HUES6 (cell line): ENCODE measurements around the gene STAG2.

ENCODE experiments used
- H3K27ac ChIP-seq: 2 replicates; pipeline ENCODE4 v1.7.0; 2013; ENCODE audit warnings: low read depth, mild to moderate bottlenecking, low read length, inconsistent platforms
- H3K27me3 ChIP-seq: 2 replicates; pipeline ENCODE4 v1.6.1; 2013; ENCODE audit warnings: low read length; ENCODE audit not compliant: control insufficient read depth, insufficient read depth
- H3K36me3 ChIP-seq: 2 replicates; pipeline ENCODE4 v1.6.1; 2013; ENCODE audit warnings: low read length; ENCODE audit not compliant: control insufficient read depth, insufficient read depth
- H3K4me1 ChIP-seq: 2 replicates; pipeline ENCODE4 v1.6.1; 2013; ENCODE audit warnings: low read length; ENCODE audit not compliant: control insufficient read depth, insufficient read depth
- H3K4me3 ChIP-seq: 2 replicates; pipeline ENCODE4 v1.5.1; 2013; ENCODE audit warnings: low read depth, low read length
- H3K9ac ChIP-seq: one replicate; pipeline ENCODE4 v1.6.1; 2013; ENCODE audit warnings: mild to moderate bottlenecking, low read length
- H3K9me3 ChIP-seq: 2 replicates; pipeline ENCODE4 v1.6.1; 2013; ENCODE audit warnings: low read depth, low read length; ENCODE audit not compliant: control insufficient read depth, insufficient read depth

The STAG2 gene

GRCh38 chrX:123959281-123960063 lies 2.0 kb upstream of the STAG2 start:
- H3K27ac ChIP-seq, result peak overlapping the region; percentile 75
- no peaks in the 10 kb centered on the region for H3K27me3 ChIP-seq
- H3K9ac ChIP-seq, result peak overlapping the region; percentile 77
- no peaks in the 10 kb centered on the region for H3K9me3 ChIP-seq
- H3K4me1 ChIP-seq, result 0 out of 2 replicates have a peak, but pooled peaks cover 4% of the 10 kb centered on the region
- no peaks in the 10 kb centered on the region for H3K36me3 ChIP-seq
- peak overlapping the region; percentile 93 for H3K4me3 ChIP-seq

GRCh38 chrX:123960956-123961267 lies 594 bp upstream of the STAG2 start:
- Histone ChIP-seq H3K27ac (peak overlapping the region; percentile 100), H3K4me1 (0 out of 2 replicates have a peak, but pooled peaks cover 8% of the 10 kb centered on the region), H3K9ac (peak overlapping the region; percentile 97), H3K36me3 (no peaks in the 10 kb centered on the region), H3K4me3 (peak overlapping the region; percentile 80), H3K9me3 (no peaks in the 10 kb centered on the region), H3K27me3 (no peaks in the 10 kb centered on the region)

- Histone ChIP-seq H3K4me1 (0 out of 2 replicates have a peak, but pooled peaks cover 8% of the 10 kb centered on the region), H3K9me3 (no peaks in the 10 kb centered on the region)
These were observed 531 bp downstream of the STAG2 start for GRCh38 chrX:123962006-123962467.

GRCh38 chrX:123962794-123963373 lies 1.4 kb downstream of the STAG2 start:
- peak overlapping the region; percentile 98 for H3K9ac ChIP-seq
- 0 out of 2 replicates have a peak, but pooled peaks cover 8% of the 10 kb centered on the region for H3K4me1 ChIP-seq
- no peaks in the 10 kb centered on the region for H3K9me3 ChIP-seq
- H3K36me3 ChIP-seq, result no peaks in the 10 kb centered on the region; the same call in 1 of the 2 replicates
- H3K27ac ChIP-seq, result peak overlapping the region; percentile 100
- no peaks in the 10 kb centered on the region for H3K27me3 ChIP-seq
- peak overlapping the region; percentile 80 for H3K4me3 ChIP-seq

More at GRCh38 chrX:123962006-123962467, 531 bp downstream of the STAG2 start:
- Histone ChIP-seq H3K9ac (peak overlapping the region; percentile 98), H3K36me3 (no peaks in the 10 kb centered on the region), H3K27me3 (no peaks in the 10 kb centered on the region), H3K4me3 (peak overlapping the region; percentile 80), H3K27ac (peak overlapping the region; percentile 100)

- no peaks in the 10 kb centered on the region for H3K27me3 ChIP-seq
- H3K4me1 ChIP-seq, result peaks cover 13% of the 10 kb centered on the region; the same call in 1 of the 2 replicates
- H3K36me3 ChIP-seq, result peaks cover 7% of the 10 kb centered on the region; the same call in 1 of the 2 replicates
- no peaks in the 10 kb centered on the region for H3K9me3 ChIP-seq
- no peak overlapping the region for H3K9ac ChIP-seq
- no peak overlapping the region for H3K27ac ChIP-seq
- peak overlapping the region; percentile 80 for H3K4me3 ChIP-seq
These were observed 2.8 kb downstream of the STAG2 start for GRCh38 chrX:123964156-123964834.

- Histone ChIP-seq H3K4me1 (peaks cover 13% of the 10 kb centered on the region; the same call in 1 of the 2 replicates), H3K9me3 (no peaks in the 10 kb centered on the region; the same call in 1 of the 2 replicates), H3K9ac (no peak overlapping the region), H3K27me3 (no peaks in the 10 kb centered on the region), H3K4me3 (no peak overlapping the region), H3K36me3 (peaks cover 7% of the 10 kb centered on the region; the same call in 1 of the 2 replicates), H3K27ac (no peak overlapping the region)
These were observed 4.2 kb downstream of the STAG2 start for GRCh38 chrX:123965712-123966111.

GRCh38 chrX:123967497-123967896 lies 6.0 kb downstream of the STAG2 start:
- Histone ChIP-seq H3K9ac (no peak overlapping the region), H3K27me3 (no peaks in the 10 kb centered on the region), H3K36me3 (peaks cover 7% of the 10 kb centered on the region; the same call in 1 of the 2 replicates), H3K4me3 (no peak overlapping the region), H3K4me1 (peaks cover 13% of the 10 kb centered on the region; the same call in 1 of the 2 replicates), H3K27ac (no peak overlapping the region), H3K9me3 (no peaks in the 10 kb centered on the region; the same call in 1 of the 2 replicates)

GRCh38 chrX:123968383-123969050 lies 7.0 kb downstream of the STAG2 start:
- Histone ChIP-seq H3K4me3 (no peak overlapping the region), H3K27me3 (no peaks in the 10 kb centered on the region), H3K9ac (no peak overlapping the region), H3K9me3 (no peaks in the 10 kb centered on the region; the same call in 1 of the 2 replicates), H3K4me1 (peaks cover 13% of the 10 kb centered on the region; the same call in 1 of the 2 replicates), H3K36me3 (peaks cover 7% of the 10 kb centered on the region; the same call in 1 of the 2 replicates), H3K27ac (no peak overlapping the region)

- H3K9ac ChIP-seq, result no peak overlapping the region
- H3K4me3 ChIP-seq, result no peak overlapping the region
- H3K36me3 ChIP-seq, result peaks cover 7% of the 10 kb centered on the region; the same call in 1 of the 2 replicates
- no peak overlapping the region for H3K27ac ChIP-seq
- no peaks in the 10 kb centered on the region; the same call in 1 of the 2 replicates for H3K9me3 ChIP-seq
- peaks cover 5% of the 10 kb centered on the region; the same call in 1 of the 2 replicates for H3K4me1 ChIP-seq
- no peaks in the 10 kb centered on the region for H3K27me3 ChIP-seq
These were observed 10.5 kb downstream of the STAG2 start for GRCh38 chrX:123971982-123972381.

- Histone ChIP-seq H3K27me3 (no peaks in the 10 kb centered on the region), H3K4me1 (peaks cover 2% of the 10 kb centered on the region; the same call in 1 of the 2 replicates), H3K9me3 (no peaks in the 10 kb centered on the region; the same call in 1 of the 2 replicates), H3K4me3 (no peak overlapping the region), H3K9ac (no peak overlapping the region), H3K36me3 (no peaks in the 10 kb centered on the region), H3K27ac (no peak overlapping the region)
These were observed 12.4 kb downstream of the STAG2 start for GRCh38 chrX:123973921-123974320.
